ENCODE results near the gene GNAT3. TPM values are rescaled to one million over a fixed set of nuclear protein-coding genes. Genes with fewer than 3 reads are reported as not detected.

GNAT3 gene
- total RNA-seq, 1 donor from 2014 or later, result not detected

DNA sequence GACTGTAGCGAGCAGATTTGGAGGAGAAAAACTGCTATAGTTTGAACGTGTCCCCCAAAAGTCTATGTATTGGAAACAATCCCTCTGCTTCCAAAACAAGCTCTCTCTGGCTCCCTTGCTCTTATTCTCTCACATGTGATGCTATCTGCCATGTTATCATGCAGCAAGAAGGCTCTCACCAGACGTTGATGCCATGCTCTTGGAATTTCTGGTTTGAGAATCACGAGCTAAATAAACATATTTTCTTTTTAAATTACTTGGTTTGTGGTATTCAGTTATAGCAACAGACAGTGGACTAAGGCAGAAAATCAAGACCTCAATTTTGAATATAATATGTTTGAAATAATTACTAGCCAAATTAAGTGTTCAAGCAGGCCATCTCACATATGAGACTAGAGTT lies 17.5 kb upstream of the GNAT3 start:
- FAIRE-seq, result no peak
- H3K27ac Mint-ChIP-seq (ENCODE audit: unreplicated experiment), result peak overlapping the region; percentile 48

DNA sequence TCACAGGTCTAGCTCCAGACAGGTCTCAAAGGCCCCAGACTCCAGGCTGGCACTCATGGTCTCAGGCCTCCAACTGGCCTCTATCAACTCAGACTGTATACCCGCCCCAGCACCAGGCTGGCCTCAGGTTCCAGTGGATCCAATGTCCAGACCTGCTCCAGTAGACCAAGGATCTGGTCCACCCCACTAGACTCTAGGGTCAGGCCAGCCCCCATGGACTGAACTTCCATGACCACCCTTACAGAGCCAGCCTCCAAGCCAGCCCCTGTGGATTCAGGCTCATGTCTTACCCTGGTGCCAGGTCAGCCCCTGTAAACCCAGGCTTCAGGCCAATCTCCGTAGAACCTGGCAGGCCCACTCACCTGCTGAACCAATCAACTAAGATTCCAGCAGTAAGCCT lies 16.8 kb upstream of the GNAT3 start:
- Mint-ChIP-seq H3K4me3 (ENCODE audit: unreplicated experiment) (no peak overlapping the region), H3K27me3 (ENCODE audit: low read depth, unreplicated experiment) (no peaks in the 10 kb centered on the region), H3K4me1 (ENCODE audit: low read depth, unreplicated experiment) (peaks cover 21% of the 10 kb centered on the region), H3K9me3 (ENCODE audit: unreplicated experiment) (peaks cover 17% of the 10 kb centered on the region), H3K36me3 (ENCODE audit: low read depth, unreplicated experiment) (peaks cover 5% of the 10 kb centered on the region), H3K27ac (ENCODE audit: unreplicated experiment) (peak overlapping the region; percentile 48)
- Histone ChIP-seq H3K9me3 (ENCODE audit: insufficient read depth, low read depth, low read length) (peaks cover 5% of the 10 kb centered on the region), H2AFZ (ENCODE audit: low read depth, low read length) (no peak overlapping the region), H3K27me3 (ENCODE audit: insufficient read depth, low read length) (no peaks in the 10 kb centered on the region), H3K79me2 (ENCODE audit: insufficient read depth, low read length) (no peaks in the 10 kb centered on the region), H4K20me1 (ENCODE audit: insufficient read depth, low read length) (no peaks in the 10 kb centered on the region), H3K27ac (ENCODE audit: low read depth, low read length) (no peak overlapping the region), H3K4me2 (ENCODE audit: low read length) (no peak overlapping the region), H3K4me1 (ENCODE audit: insufficient read depth, low read length) (peaks cover 3% of the 10 kb centered on the region), H3K36me3 (ENCODE audit: insufficient read depth, low read length) (no peaks in the 10 kb centered on the region), H3K4me3 (ENCODE audit: insufficient read depth, low read depth, low read length) (no peak overlapping the region), H3K9ac (ENCODE audit: low read length) (no peak overlapping the region)
- FAIRE-seq (no peak), DNase-seq (ENCODE audit: low read depth) (no peak)
- TF ChIP-seq, protein P1, sequence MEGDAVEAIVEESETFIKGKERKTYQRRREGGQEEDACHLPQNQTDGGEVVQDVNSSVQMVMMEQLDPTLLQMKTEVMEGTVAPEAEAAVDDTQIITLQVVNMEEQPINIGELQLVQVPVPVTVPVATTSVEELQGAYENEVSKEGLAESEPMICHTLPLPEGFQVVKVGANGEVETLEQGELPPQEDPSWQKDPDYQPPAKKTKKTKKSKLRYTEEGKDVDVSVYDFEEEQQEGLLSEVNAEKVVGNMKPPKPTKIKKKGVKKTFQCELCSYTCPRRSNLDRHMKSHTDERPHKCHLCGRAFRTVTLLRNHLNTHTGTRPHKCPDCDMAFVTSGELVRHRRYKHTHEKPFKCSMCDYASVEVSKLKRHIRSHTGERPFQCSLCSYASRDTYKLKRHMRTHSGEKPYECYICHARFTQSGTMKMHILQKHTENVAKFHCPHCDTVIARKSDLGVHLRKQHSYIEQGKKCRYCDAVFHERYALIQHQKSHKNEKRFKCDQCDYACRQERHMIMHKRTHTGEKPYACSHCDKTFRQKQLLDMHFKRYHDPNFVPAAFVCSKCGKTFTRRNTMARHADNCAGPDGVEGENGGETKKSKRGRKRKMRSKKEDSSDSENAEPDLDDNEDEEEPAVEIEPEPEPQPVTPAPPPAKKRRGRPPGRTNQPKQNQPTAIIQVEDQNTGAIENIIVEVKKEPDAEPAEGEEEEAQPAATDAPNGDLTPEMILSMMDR (IDR thresholded peaks at IDR 0.05; ENCODE audit: insufficient read depth, low read depth, low read length), result no peak
- no peak for TF ChIP-seq EZH2 (IDR thresholded peaks at IDR 0.05; ENCODE audit: insufficient read depth, low read length)

More for the DNA sequence above, 17.5 kb upstream of the GNAT3 start:
- H3K79me2 ChIP-seq (ENCODE audit: insufficient read depth, low read length), result no peaks in the 10 kb centered on the region
- H3K9me3 ChIP-seq (ENCODE audit: insufficient read depth, low read depth, low read length), result peaks cover 5% of the 10 kb centered on the region
- H3K4me1 ChIP-seq (ENCODE audit: insufficient read depth, low read length), result peaks cover 3% of the 10 kb centered on the region
- H3K4me3 Mint-ChIP-seq (ENCODE audit: unreplicated experiment), result no peak overlapping the region
- H2AFZ ChIP-seq (ENCODE audit: low read depth, low read length), result no peak overlapping the region
- H3K9ac ChIP-seq (ENCODE audit: low read length), result no peak overlapping the region
- H3K4me3 ChIP-seq (ENCODE audit: insufficient read depth, low read depth, low read length), result no peak overlapping the region
- H3K27me3 Mint-ChIP-seq (ENCODE audit: low read depth, unreplicated experiment), result no peaks in the 10 kb centered on the region
- H3K36me3 ChIP-seq (ENCODE audit: insufficient read depth, low read length), result no peaks in the 10 kb centered on the region
- H3K27ac ChIP-seq (ENCODE audit: low read depth, low read length), result no peak overlapping the region
- TF ChIP-seq EZH2 (IDR thresholded peaks at IDR 0.05; ENCODE audit: insufficient read depth, low read length), result no peak
- TF ChIP-seq, protein P1 (IDR thresholded peaks at IDR 0.05; ENCODE audit: insufficient read depth, low read depth, low read length), result no peak
- H3K4me1 Mint-ChIP-seq (ENCODE audit: low read depth, unreplicated experiment), result peaks cover 23% of the 10 kb centered on the region
- H4K20me1 ChIP-seq (ENCODE audit: insufficient read depth, low read length), result no peaks in the 10 kb centered on the region
- H3K36me3 Mint-ChIP-seq (ENCODE audit: low read depth, unreplicated experiment), result peaks cover 5% of the 10 kb centered on the region
- H3K27me3 ChIP-seq (ENCODE audit: insufficient read depth, low read length), result no peaks in the 10 kb centered on the region
- peaks cover 17% of the 10 kb centered on the region for H3K9me3 Mint-ChIP-seq (ENCODE audit: unreplicated experiment)
- H3K4me2 ChIP-seq (ENCODE audit: low read length), result no peak overlapping the region
- DNase-seq (ENCODE audit: low read depth), result peak; percentile 20

DNA sequence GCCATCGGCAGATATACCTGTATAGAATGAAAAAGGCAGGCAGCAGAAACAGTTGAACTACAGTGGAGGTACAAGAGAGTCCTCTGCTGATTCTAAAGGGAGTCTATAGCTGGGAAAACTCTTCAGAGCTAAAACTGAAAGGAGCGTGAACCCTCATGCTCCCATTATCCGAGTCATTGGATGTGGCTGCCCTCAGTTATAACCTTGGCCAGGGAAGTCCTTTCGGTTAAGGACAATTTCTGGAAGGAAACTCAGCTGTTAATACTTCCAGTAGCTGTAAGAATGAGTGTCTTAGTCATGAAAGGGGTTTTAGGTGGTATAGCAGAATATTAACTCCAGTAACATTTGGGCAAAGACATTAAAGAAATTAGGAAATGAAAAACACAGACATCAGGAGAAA lies 14.6 kb upstream of the GNAT3 start:
- Histone ChIP-seq H3K79me2 (ENCODE audit: insufficient read depth, low read length) (no peaks in the 10 kb centered on the region), H3K36me3 (ENCODE audit: insufficient read depth, low read length) (no peaks in the 10 kb centered on the region), H3K4me1 (ENCODE audit: insufficient read depth, low read length) (peaks cover 3% of the 10 kb centered on the region), H4K20me1 (ENCODE audit: insufficient read depth, low read length) (no peaks in the 10 kb centered on the region), H3K9ac (ENCODE audit: low read length) (no peak overlapping the region), H3K27ac (ENCODE audit: low read depth, low read length) (no peak overlapping the region), H3K27me3 (ENCODE audit: insufficient read depth, low read length) (no peaks in the 10 kb centered on the region), H3K9me3 (ENCODE audit: insufficient read depth, low read depth, low read length) (peaks cover 2% of the 10 kb centered on the region), H2AFZ (ENCODE audit: low read depth, low read length) (no peak overlapping the region), H3K4me3 (ENCODE audit: insufficient read depth, low read depth, low read length) (no peak overlapping the region), H3K4me2 (ENCODE audit: low read length) (no peak overlapping the region)
- FAIRE-seq (no peak), DNase-seq (ENCODE audit: low read depth) (no peak)
- H3K4me1 Mint-ChIP-seq (ENCODE audit: low read depth, unreplicated experiment), result peaks cover 12% of the 10 kb centered on the region
- H3K9me3 Mint-ChIP-seq (ENCODE audit: unreplicated experiment), result peaks cover 8% of the 10 kb centered on the region
- H3K4me3 Mint-ChIP-seq (ENCODE audit: unreplicated experiment), result no peak overlapping the region
- H3K27ac Mint-ChIP-seq (ENCODE audit: unreplicated experiment), result no peak overlapping the region
- H3K27me3 Mint-ChIP-seq (ENCODE audit: low read depth, unreplicated experiment), result no peaks in the 10 kb centered on the region
- peaks cover 2% of the 10 kb centered on the region for H3K36me3 Mint-ChIP-seq (ENCODE audit: low read depth, unreplicated experiment)
- TF ChIP-seq, protein P1 (IDR thresholded peaks at IDR 0.05; ENCODE audit: insufficient read depth, low read depth, low read length), result no peak
- no peak for TF ChIP-seq EZH2 (IDR thresholded peaks at IDR 0.05; ENCODE audit: insufficient read depth, low read length)

All from astrocyte (in vitro differentiated cells and primary cell).